Measurements from ENCODE around the gene OBSL1. TPM values are rescaled to one million over a fixed set of nuclear protein-coding genes. Genes with fewer than 3 reads are reported as not detected.

The OBSL1 gene
- polyA plus RNA-seq (ENCODE audit: insufficient read length in 3 of 3) = 100 to 1,000 TPM; 110 to 125 (median 124) TPM

GRCh38 chr2:219571311-219572236 is at the start of gene OBSL1:
Gene OBSL1 (minus strand): TSS chr2:219571539. CDS start chr2:219571232, 307 bp downstream.
- no peak for DNase-seq (ENCODE audit: low read depth in 3 of 3, low spot score in 2 of 3)

- DNase-seq (ENCODE audit: low read depth in 3 of 3, low spot score in 2 of 3) = no peak
These were observed 49.2 kb upstream of the OBSL1 start for GRCh38 chr2:219620546-219620945.

GRCh38 chr2:219619235-219619634 is 47.9 kb upstream of the OBSL1 start:
- no peak for DNase-seq (ENCODE audit: low read depth in 3 of 3, low spot score in 2 of 3)

GRCh38 chr2:219618733-219619122 is 47.4 kb upstream of the OBSL1 start:
- DNase-seq (ENCODE audit: low read depth in 3 of 3, low spot score in 2 of 3) = no peak

- DNase-seq (ENCODE audit: low read depth in 3 of 3, low spot score in 2 of 3) = no peak
These were observed 45.2 kb upstream of the OBSL1 start for GRCh38 chr2:219616550-219616949.

GRCh38 chr2:219615894-219616293 is 44.6 kb upstream of the OBSL1 start:
- DNase-seq (ENCODE audit: low read depth in 3 of 3, low spot score in 2 of 3) = no peak

- DNase-seq (ENCODE audit: low read depth in 3 of 3, low spot score in 2 of 3) = no peak
These were observed 43.7 kb upstream of the OBSL1 start for GRCh38 chr2:219615036-219615435.

GRCh38 chr2:219614076-219614860 is 42.9 kb upstream of the OBSL1 start:
- no peak for DNase-seq (ENCODE audit: low read depth in 3 of 3, low spot score in 2 of 3)

GRCh38 chr2:219613461-219614070 is 42.2 kb upstream of the OBSL1 start:
- no peak for DNase-seq (ENCODE audit: low read depth in 3 of 3, low spot score in 2 of 3)

- no peak for DNase-seq (ENCODE audit: low read depth in 3 of 3, low spot score in 2 of 3)
These were observed 41.4 kb upstream of the OBSL1 start for GRCh38 chr2:219612577-219613286.

- DNase-seq (ENCODE audit: low read depth in 3 of 3, low spot score in 2 of 3) = no peak
These were observed 40.7 kb upstream of the OBSL1 start for GRCh38 chr2:219611866-219612576.

GRCh38 chr2:219611306-219611705 is 40.0 kb upstream of the OBSL1 start:
- no peak for DNase-seq (ENCODE audit: low read depth in 3 of 3, low spot score in 2 of 3)

GRCh38 chr2:219609149-219609750 is 37.9 kb upstream of the OBSL1 start:
- no peak for DNase-seq (ENCODE audit: low read depth in 3 of 3, low spot score in 2 of 3)

GRCh38 chr2:219608399-219608964 is 37.1 kb upstream of the OBSL1 start:
- DNase-seq (ENCODE audit: low read depth in 3 of 3, low spot score in 2 of 3) = no peak

GRCh38 chr2:219607931-219608330 is 36.6 kb upstream of the OBSL1 start:
- no peak for DNase-seq (ENCODE audit: low read depth in 3 of 3, low spot score in 2 of 3)

- no peak for DNase-seq (ENCODE audit: low read depth in 3 of 3, low spot score in 2 of 3)
These were observed 34.2 kb upstream of the OBSL1 start for GRCh38 chr2:219605607-219605954.

- DNase-seq (ENCODE audit: low read depth in 3 of 3, low spot score in 2 of 3) = no peak
These were observed 32.4 kb upstream of the OBSL1 start for GRCh38 chr2:219603771-219604170.

GRCh38 chr2:219598308-219599078 is 27.2 kb upstream of the OBSL1 start:
- DNase-seq (ENCODE audit: low read depth in 3 of 3, low spot score in 2 of 3) = no peak
